Epithelial cell of proximal tubule (primary cell): ENCODE data around the gene ACER1. TPM values are rescaled to one million over a fixed set of nuclear protein-coding genes. Genes with fewer than 3 reads are reported as not detected.

Source experiments
- DNase-seq: peaks from one replicate; pipeline ENCODE4 v3.0.0-alpha.2; 2011; ENCODE audit warnings: low read depth
- H3K4me3 ChIP-seq: 2 replicates; pipeline ENCODE4 v1.5.1; 2011; ENCODE audit warnings: low read depth, mild to moderate bottlenecking, low read length
- total RNA-seq: library from RNA; depleted of rRNA; stranded (reverse); fragments of >200 nt; gene quantifications from 2 replicates; pipeline ENCODE4 v1.2.3, GENCODE V29; 2015
- TF ChIP-seq, protein P1 (sequence below): conservative IDR thresholded peaks from 2 replicates; pipeline ENCODE4 v1.5.1; 2012; ENCODE audit warnings: low read depth, mild to moderate bottlenecking, low read length

ACER1 gene, protein sequence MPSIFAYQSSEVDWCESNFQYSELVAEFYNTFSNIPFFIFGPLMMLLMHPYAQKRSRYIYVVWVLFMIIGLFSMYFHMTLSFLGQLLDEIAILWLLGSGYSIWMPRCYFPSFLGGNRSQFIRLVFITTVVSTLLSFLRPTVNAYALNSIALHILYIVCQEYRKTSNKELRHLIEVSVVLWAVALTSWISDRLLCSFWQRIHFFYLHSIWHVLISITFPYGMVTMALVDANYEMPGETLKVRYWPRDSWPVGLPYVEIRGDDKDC
- not detected in 2 replicates for total RNA-seq

DNA sequence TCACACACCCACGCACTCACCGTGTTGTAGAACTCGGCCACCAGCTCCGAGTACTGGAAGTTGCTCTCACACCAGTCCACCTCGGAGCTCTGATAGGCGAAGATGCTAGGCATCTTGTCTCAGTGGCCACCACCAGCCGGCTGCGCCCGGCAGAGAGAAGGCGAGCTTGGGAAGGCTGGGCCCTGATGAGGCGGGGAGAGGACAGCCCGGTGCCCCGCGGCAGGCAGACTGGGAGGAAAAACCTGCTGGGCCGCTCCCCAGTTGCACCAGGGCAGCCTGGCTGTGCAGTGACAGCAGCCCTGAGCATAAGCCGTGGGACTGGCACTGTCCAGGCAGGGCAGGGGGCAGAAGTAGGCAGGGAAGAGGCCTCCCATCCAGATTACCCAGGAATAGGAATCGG, at the start of gene ACER1:
Gene ACER1 (minus strand): TSS at position 174 of the 400 bp plus-strand sequence. CDS start 61 bp downstream, at position 113.
- no peak for DNase-seq
- TF ChIP-seq, protein P1, sequence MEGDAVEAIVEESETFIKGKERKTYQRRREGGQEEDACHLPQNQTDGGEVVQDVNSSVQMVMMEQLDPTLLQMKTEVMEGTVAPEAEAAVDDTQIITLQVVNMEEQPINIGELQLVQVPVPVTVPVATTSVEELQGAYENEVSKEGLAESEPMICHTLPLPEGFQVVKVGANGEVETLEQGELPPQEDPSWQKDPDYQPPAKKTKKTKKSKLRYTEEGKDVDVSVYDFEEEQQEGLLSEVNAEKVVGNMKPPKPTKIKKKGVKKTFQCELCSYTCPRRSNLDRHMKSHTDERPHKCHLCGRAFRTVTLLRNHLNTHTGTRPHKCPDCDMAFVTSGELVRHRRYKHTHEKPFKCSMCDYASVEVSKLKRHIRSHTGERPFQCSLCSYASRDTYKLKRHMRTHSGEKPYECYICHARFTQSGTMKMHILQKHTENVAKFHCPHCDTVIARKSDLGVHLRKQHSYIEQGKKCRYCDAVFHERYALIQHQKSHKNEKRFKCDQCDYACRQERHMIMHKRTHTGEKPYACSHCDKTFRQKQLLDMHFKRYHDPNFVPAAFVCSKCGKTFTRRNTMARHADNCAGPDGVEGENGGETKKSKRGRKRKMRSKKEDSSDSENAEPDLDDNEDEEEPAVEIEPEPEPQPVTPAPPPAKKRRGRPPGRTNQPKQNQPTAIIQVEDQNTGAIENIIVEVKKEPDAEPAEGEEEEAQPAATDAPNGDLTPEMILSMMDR: no peak
- no peak within 1 kb of the TSS for H3K4me3 ChIP-seq

DNA sequence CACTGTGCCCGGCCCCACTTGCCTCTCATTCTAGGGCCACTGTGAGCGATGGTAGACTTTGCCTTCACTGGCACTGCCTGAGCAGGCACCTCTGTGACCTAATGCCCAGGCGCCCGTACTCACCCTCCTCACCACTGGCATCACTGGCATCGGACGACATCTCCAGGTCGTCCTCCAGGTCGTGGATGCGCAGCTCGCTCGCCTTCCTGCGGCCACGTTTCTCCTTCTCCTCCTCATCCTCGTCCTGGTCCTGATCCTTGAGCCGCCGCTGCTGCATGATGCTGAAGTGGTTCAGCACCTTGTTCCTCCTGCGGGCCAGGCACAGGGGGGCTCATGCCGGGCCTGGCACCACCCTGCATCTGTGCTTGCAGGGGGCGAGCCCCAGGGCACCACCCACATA, 49.8 kb upstream of the ACER1 start:
- no peak for DNase-seq
- H3K4me3 ChIP-seq: no peak overlapping the region
- TF ChIP-seq, protein P1: no peak

DNA sequence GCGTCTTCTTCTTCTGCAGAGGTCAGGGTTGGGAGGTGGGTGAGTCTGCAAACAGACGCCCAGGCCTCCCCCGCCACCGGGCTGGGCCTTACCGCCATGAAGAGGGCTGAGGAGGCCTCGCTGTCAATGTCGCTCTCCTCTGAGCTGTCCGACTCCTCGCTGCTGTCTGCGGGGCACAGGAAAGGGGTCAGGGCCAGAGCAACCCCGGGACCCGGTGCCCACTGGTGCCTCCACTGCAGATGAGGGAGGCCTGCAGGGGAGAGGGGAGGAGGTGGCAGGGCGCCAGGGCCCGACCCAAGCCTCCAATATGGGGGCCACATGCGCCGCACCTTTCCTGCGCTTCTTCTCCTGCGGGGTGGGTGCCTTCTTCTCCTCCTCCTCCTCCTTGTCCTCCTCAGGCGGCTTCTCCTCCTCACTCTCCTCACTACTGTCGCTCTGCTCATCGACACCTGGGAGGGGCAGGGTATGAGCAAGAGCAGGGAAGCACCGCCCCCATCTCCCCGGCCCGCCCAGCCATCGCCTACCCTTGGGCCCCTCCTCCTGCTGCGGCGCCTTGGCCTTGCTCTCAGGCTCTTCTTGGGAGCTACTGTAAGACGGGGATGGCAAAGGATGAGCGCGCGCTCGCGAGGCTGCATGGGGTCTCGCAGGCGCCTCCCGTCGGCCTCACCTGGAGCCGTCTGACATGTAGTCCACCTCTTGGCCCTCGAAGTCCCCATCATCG, 47.8 kb upstream of the ACER1 start:
- no peak for DNase-seq
- TF ChIP-seq, protein P1: no peak
- no peak overlapping the region for H3K4me3 ChIP-seq

DNA sequence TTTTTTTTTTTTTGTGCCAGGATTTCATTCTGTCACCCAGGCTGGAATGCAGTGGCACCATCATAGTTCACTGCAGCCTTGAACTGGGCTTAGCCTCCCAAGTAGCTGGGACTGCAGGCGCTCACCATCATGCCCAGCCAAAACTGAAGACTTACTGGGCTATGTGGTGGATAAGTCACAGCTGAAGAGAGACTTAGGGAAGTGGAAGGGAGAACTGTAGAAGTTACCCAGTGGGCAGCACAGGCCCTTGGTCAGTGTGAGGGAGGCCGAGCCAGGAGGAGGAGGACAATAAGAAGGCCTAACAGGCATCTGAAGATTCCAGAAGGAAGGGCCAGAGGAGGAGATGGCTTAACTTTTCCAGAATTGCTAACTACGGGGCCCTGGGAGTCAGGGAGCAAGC, 46.3 kb upstream of the ACER1 start:
- DNase-seq: no peak
- H3K4me3 ChIP-seq: no peak overlapping the region
- TF ChIP-seq, protein P1: no peak

DNA sequence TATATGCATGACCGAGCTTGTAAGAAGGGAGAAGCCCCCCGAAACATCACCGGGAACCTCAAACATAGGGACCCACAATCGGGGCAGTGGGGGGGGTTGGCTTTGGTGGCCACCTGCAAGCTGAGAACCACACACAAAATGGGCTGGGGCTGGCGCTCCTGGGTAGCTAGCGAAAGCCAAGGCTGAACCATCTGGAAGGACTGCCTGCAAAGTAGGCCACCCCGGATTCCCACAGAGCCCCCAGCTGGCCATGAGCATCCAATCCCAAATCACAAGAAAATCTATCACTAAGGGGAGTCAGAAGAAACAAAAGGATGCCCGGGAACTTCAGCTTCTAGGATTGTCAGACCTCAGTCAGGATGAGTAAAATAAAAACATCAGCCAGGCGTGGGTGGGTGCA, 45.1 kb upstream of the ACER1 start:
- TF ChIP-seq, protein P1: no peak
- no peak for DNase-seq
- H3K4me3 ChIP-seq: no peak overlapping the region

DNA sequence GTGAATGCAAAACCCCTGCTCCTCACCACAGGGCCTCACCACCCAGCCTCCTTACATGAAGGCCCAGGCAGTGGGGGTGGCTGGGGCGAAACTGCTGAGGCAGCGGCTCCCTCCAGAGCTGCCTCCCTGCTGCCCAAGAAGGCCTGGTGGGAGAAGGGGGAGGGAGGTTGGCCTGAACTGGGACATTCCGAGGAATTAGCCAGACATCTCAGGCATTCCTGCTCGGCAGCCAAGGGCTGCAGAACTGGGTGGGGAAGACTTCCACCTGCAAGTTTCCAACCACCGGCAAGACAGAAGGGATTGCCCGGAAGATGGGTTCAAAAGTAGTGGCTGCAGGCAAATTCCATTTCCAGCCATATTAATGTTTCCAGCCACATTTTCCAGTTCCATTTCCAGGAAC, 44.6 kb upstream of the ACER1 start:
- TF ChIP-seq, protein P1: no peak
- peak; percentile 43 for DNase-seq

More for the DNA sequence above, 44.6 kb upstream of the ACER1 start:
- no peak overlapping the region for H3K4me3 ChIP-seq
